Activated T-helper 9 cell treated with anti-CD3 and anti-CD28 coated beads, Interleukin-2, amount 50 U/mL, for 16 hours (primary cell): Measurements from ENCODE around the gene KARS1.

Source experiments
- DNase-seq: peaks from one replicate; pipeline ENCODE4 v3.0.0-alpha.2; 2020; ENCODE audit warnings: low read depth

Gene KARS1

DNA sequence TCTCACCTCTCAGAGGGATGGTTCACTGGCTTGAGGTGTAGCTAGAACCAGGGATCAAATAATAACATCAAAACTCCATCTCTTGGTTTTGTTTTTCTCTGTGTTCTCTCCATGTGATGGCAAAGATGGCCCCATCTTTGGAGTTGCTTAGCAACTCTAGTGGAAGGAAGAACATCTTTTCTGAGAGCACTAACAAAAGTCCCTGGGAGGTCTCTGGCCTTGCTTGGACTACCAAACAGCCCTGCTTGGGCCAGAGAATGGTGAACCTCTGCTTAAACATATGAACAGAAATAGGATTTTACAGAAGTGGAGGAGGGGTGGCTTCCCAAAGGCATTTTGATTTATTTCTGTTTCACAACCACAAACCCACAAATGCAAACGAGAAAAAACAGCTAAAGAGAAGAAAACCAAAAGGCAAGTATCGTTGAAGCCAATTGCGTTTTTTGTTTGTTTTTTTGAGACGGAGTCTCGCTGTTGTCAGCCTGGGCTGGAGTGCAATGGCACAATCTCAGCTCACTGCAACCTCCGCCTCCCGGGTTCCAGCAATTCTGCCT, 68.1 kb downstream of the KARS1 start:
- DNase-seq, result no peak

- DNase-seq, result no peak
These were observed 68.7 kb downstream of the KARS1 start for GRCh38 chr16:75578725-75579124.

DNA sequence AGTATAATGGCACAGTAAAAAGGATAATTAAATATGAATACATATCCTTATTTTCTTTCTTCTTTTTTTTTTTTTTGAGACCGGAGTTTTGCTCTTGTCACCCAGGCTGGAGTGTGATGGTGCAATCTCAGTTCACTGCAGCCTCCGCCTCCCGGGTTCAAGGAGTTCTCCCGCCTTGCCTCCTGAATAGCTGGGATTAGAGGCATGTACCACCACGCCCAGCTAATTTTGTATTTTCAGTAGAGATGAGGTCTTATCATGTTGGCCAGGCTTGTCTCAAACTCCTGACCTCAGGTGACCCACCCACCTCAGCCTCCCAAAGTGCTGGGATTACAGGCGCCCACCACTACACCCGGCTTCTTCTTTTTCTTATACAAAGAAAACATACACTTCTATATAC, 69.3 kb downstream of the KARS1 start:
- DNase-seq, result no peak
